ENCODE results near the gene MBD3L1. TPM values are rescaled to one million over a fixed set of nuclear protein-coding genes. Genes with fewer than 3 reads are reported as not detected.

MBD3L1 gene
- total and polyA plus RNA-seq, 4 donors, result not detected

- Histone ChIP-seq H3K4me1 (ENCODE audit: control insufficient read depth in 5 of 5, insufficient read depth in 5 of 5, low read length in 5 of 5) (no peaks in the 10 kb centered on the region), H3K9ac (ENCODE audit: insufficient read depth in 1 of 2, low read length in 2 of 2) (no peak overlapping the region), H3K27ac (ENCODE audit: low read depth in 1 of 2, low read length in 1 of 2) (no peak overlapping the region), H3K4me3 (no peak overlapping the region), H3K9me3 (ENCODE audit: control insufficient read depth in 4 of 4, insufficient read depth in 3 of 4, low read length in 3 of 4) (peaks cover 11 to 55% (median 29%) of the 10 kb centered on the region in 4 donors), H3K27me3 (ENCODE audit: control insufficient read depth in 3 of 3, insufficient read depth in 3 of 3, low read length in 2 of 3) (no peaks in the 10 kb centered on the region), H3K36me3 (ENCODE audit: control insufficient read depth in 4 of 4, insufficient read depth in 4 of 4, low read length in 4 of 4) (peaks cover 58 to 90% (median 78%) of the 10 kb centered on the region in 4 donors)
- no peak for DNase-seq
- WGBS, 2 donors, result 95 to 98% methylated on average over 3 of the region's 3 CpGs
- ATAC-seq (ENCODE audit: insufficient read depth, low FRiP score), result no peak
- no peak for TF ChIP-seq CTCF (IDR thresholded peaks at IDR 0.05; ENCODE audit: control extremely low read depth, extremely low read depth)
Measured at GRCh38 chr19:8820234-8820633, 11.9 kb upstream of the MBD3L1 start.

- no peak overlapping the region for H3K9ac ChIP-seq (ENCODE audit: insufficient read depth in 1 of 2, low read length in 2 of 2)
- H3K4me3 ChIP-seq, result no peak overlapping the region
- H3K9me3 ChIP-seq (ENCODE audit: control insufficient read depth in 4 of 4, insufficient read depth in 3 of 4, low read length in 3 of 4), result peaks cover 7 to 49% (median 17%) of the 10 kb centered on the region in 4 donors
- ATAC-seq (ENCODE audit: insufficient read depth, low FRiP score) (no peak), DNase-seq (no peak)
- H3K27ac ChIP-seq (ENCODE audit: low read depth in 1 of 2, low read length in 1 of 2), result no peak overlapping the region
- 94 to 100% methylated on average over 5 of the region's 5 CpGs for WGBS, 2 donors
- no peaks in the 10 kb centered on the region for H3K27me3 ChIP-seq (ENCODE audit: control insufficient read depth in 3 of 3, insufficient read depth in 3 of 3, low read length in 2 of 3)
- H3K36me3 ChIP-seq (ENCODE audit: control insufficient read depth in 4 of 4, insufficient read depth in 4 of 4, low read length in 4 of 4), result peaks cover 54 to 88% (median 68%) of the 10 kb centered on the region in 4 donors
- H3K4me1 ChIP-seq (ENCODE audit: control insufficient read depth in 5 of 5, insufficient read depth in 5 of 5, low read length in 5 of 5), result no peaks in the 10 kb centered on the region
- no peak for TF ChIP-seq CTCF (IDR thresholded peaks at IDR 0.05; ENCODE audit: control extremely low read depth, extremely low read depth)
Measured at GRCh38 chr19:8821748-8822241, 10.4 kb upstream of the MBD3L1 start.

- ATAC-seq (ENCODE audit: insufficient read depth, low FRiP score) (no peak), DNase-seq (no peak)
- 95 to 100% methylated on average over 5 of the region's 5 CpGs for WGBS, 2 donors
- Histone ChIP-seq H3K9ac (ENCODE audit: insufficient read depth in 1 of 2, low read length in 2 of 2) (no peak overlapping the region), H3K4me1 (ENCODE audit: control insufficient read depth in 5 of 5, insufficient read depth in 5 of 5, low read length in 5 of 5) (peaks cover 2 to 6% (median 4%) of the 10 kb centered on the region in 5 donors), H3K36me3 (ENCODE audit: control insufficient read depth in 4 of 4, insufficient read depth in 4 of 4, low read length in 4 of 4) (peaks cover 24 to 80% (median 51%) of the 10 kb centered on the region in 4 donors), H3K27me3 (ENCODE audit: control insufficient read depth in 3 of 3, insufficient read depth in 3 of 3, low read length in 2 of 3) (no peaks in the 10 kb centered on the region), H3K4me3 (no peak overlapping the region), H3K9me3 (ENCODE audit: control insufficient read depth in 4 of 4, insufficient read depth in 3 of 4, low read length in 3 of 4) (peaks cover 0 to 28% (median 3%) of the 10 kb centered on the region in 4 donors), H3K27ac (ENCODE audit: low read depth in 1 of 2, low read length in 1 of 2) (no peak overlapping the region)
- no peak for TF ChIP-seq CTCF (IDR thresholded peaks at IDR 0.05; ENCODE audit: control extremely low read depth, extremely low read depth)
Measured at GRCh38 chr19:8826371-8826770, 5.8 kb upstream of the MBD3L1 start.

GRCh38 chr19:8827277-8827676 is 4.9 kb upstream of the MBD3L1 start:
- no peak overlapping the region for H3K4me3 ChIP-seq
- DNase-seq, result no peak
- no peak for TF ChIP-seq CTCF (IDR thresholded peaks at IDR 0.05; ENCODE audit: control extremely low read depth, extremely low read depth)
- no peak overlapping the region for H3K27ac ChIP-seq (ENCODE audit: low read depth in 1 of 2, low read length in 1 of 2)
- H3K9ac ChIP-seq (ENCODE audit: insufficient read depth in 1 of 2, low read length in 2 of 2), result no peak overlapping the region
- H3K9me3 ChIP-seq (ENCODE audit: control insufficient read depth in 4 of 4, insufficient read depth in 3 of 4, low read length in 3 of 4), result peaks cover 0 to 21% (median 3%) of the 10 kb centered on the region in 4 donors
- ATAC-seq (ENCODE audit: insufficient read depth, low FRiP score), result no peak
- H3K36me3 ChIP-seq (ENCODE audit: control insufficient read depth in 4 of 4, insufficient read depth in 4 of 4, low read length in 4 of 4), result peaks cover 18 to 71% (median 42%) of the 10 kb centered on the region in 4 donors
- H3K4me1 ChIP-seq (ENCODE audit: control insufficient read depth in 5 of 5, insufficient read depth in 5 of 5, low read length in 5 of 5), result peaks cover 2 to 8% (median 4%) of the 10 kb centered on the region in 5 donors
- no peaks in the 10 kb centered on the region for H3K27me3 ChIP-seq (ENCODE audit: control insufficient read depth in 3 of 3, insufficient read depth in 3 of 3, low read length in 2 of 3)

All from lung (tissue), 12 donors.